Type B pancreatic cell (in vitro differentiated cells): ENCODE results near the gene RNF166. TPM values are rescaled to one million over a fixed set of nuclear protein-coding genes. Genes with fewer than 3 reads are reported as not detected.

Experiments used
- DNase-seq: peaks from one replicate; pipeline ENCODE4 v3.0.0; 2021; ENCODE audit warnings: mixed read lengths; ENCODE audit not compliant: unreplicated experiment; ENCODE audit errors: extremely low spot score
- H3K27ac Mint-ChIP-seq: 2 replicates; pipeline ENCODE4 v1.8.0; 2021; ENCODE audit warnings: mild to moderate bottlenecking, mixed read lengths
- H3K27me3 Mint-ChIP-seq: 2 replicates; pipeline ENCODE4 v1.8.0; 2021; ENCODE audit warnings: mixed read lengths
- H3K36me3 Mint-ChIP-seq: 2 replicates; pipeline ENCODE4 v1.8.0; 2021; ENCODE audit warnings: mixed read lengths
- H3K4me1 Mint-ChIP-seq: one replicate; pipeline ENCODE4 v1.8.0; 2021; ENCODE audit warnings: mixed read lengths; ENCODE audit not compliant: unreplicated experiment
- H3K4me3 Mint-ChIP-seq: 2 replicates; pipeline ENCODE4 v1.8.0; 2021; ENCODE audit warnings: mild to moderate bottlenecking, mixed read lengths
- H3K9me3 Mint-ChIP-seq: 2 replicates; pipeline ENCODE4 v1.8.0; 2021; ENCODE audit warnings: mixed read lengths
- total RNA-seq: library from RNA; stranded (reverse); gene quantifications from 2 replicates; pipeline ENCODE4 v1.2.1, GENCODE V29; 2021; ENCODE audit warnings: low replicate concordance
- TF ChIP-seq, protein P1 (sequence below): fragments of 200-600 bp; sonication (generic); conservative IDR thresholded peaks from 2 replicates; pipeline ENCODE4 v1.5.0; 2021; ENCODE audit warnings: antibody characterized with exemption, mild to moderate bottlenecking

Gene RNF166
- total RNA-seq, 1 donor from 2014 or later, result 20.1 TPM

DNA sequence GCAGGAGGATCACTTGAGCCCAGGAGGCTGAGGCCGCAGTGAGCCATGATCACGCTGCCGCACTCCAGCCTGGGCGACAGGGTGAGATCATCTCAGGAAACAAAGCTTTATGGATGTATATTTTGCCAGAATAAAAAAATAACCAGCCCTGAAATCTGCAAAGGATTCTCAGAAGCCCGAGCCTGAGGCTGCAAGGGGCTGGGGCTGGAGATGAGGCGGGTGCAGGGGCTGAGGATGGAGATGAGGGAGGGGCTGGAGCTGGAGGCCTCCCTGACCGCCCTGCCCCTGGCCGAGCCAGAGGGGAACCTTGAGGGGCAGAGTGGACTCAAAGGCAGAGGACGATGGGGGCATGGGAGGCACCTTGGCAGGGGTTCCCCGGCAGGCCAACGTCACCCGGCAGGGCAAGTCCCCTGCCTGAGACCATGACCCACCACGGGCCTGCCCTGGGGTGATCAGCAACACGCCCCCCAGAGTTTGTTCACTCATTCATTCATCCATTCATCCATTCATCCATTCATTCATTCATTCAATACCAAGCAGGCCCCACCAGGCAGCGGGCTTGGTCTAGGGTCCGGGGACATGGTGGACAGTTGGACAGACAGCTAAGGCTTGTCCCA is 46.3 kb upstream of the RNF166 start:
- no peak overlapping the region for H3K27ac Mint-ChIP-seq
- TF ChIP-seq, protein P1, sequence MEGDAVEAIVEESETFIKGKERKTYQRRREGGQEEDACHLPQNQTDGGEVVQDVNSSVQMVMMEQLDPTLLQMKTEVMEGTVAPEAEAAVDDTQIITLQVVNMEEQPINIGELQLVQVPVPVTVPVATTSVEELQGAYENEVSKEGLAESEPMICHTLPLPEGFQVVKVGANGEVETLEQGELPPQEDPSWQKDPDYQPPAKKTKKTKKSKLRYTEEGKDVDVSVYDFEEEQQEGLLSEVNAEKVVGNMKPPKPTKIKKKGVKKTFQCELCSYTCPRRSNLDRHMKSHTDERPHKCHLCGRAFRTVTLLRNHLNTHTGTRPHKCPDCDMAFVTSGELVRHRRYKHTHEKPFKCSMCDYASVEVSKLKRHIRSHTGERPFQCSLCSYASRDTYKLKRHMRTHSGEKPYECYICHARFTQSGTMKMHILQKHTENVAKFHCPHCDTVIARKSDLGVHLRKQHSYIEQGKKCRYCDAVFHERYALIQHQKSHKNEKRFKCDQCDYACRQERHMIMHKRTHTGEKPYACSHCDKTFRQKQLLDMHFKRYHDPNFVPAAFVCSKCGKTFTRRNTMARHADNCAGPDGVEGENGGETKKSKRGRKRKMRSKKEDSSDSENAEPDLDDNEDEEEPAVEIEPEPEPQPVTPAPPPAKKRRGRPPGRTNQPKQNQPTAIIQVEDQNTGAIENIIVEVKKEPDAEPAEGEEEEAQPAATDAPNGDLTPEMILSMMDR, result no peak
- H3K27me3 Mint-ChIP-seq, result no peaks in the 10 kb centered on the region
- H3K36me3 Mint-ChIP-seq, result no peaks in the 10 kb centered on the region
- no peaks in the 10 kb centered on the region for H3K9me3 Mint-ChIP-seq
- H3K4me3 Mint-ChIP-seq, result no peak overlapping the region
- DNase-seq, result no peak
- H3K4me1 Mint-ChIP-seq, result peaks cover 4% of the 10 kb centered on the region

- H3K27me3 Mint-ChIP-seq, result no peaks in the 10 kb centered on the region
- TF ChIP-seq, protein P1, result no peak
- no peak overlapping the region for H3K27ac Mint-ChIP-seq
- H3K4me3 Mint-ChIP-seq, result no peak overlapping the region
- no peak for DNase-seq
- no peaks in the 10 kb centered on the region for H3K9me3 Mint-ChIP-seq
- peaks cover 4% of the 10 kb centered on the region for H3K4me1 Mint-ChIP-seq
- no peaks in the 10 kb centered on the region for H3K36me3 Mint-ChIP-seq
These were observed 44.6 kb upstream of the RNF166 start for GRCh38 chr16:88750854-88751253.

- no peaks in the 10 kb centered on the region for H3K4me1 Mint-ChIP-seq
- TF ChIP-seq, protein P1, result no peak
These were observed 43.1 kb upstream of the RNF166 start for GRCh38 chr16:88749358-88749757.

DNA sequence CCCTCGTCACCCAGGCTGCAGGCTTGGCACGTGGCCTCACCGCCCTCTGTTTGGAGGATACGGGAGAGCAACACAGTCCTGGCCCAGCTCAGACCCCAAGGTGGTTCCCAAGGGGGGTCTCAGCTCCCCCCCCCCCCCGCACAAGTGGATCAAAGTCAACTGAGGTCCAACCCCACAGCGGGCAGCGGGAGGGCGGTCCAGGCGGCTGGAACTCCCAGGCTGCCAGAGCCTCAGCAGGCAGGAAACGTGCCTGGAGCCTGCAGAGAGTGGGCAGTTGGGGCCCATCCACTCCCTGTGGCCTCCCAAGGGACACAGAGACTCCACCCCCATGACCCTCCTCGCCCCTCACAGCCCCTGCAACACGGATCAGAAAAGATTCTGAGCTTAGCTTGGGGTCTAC is 42.2 kb upstream of the RNF166 start:
- no peaks in the 10 kb centered on the region for H3K36me3 Mint-ChIP-seq
- no peak overlapping the region for H3K27ac Mint-ChIP-seq
- H3K4me3 Mint-ChIP-seq, result no peak overlapping the region
- no peak for DNase-seq
- no peaks in the 10 kb centered on the region for H3K4me1 Mint-ChIP-seq
- no peaks in the 10 kb centered on the region for H3K27me3 Mint-ChIP-seq
- TF ChIP-seq, protein P1, result no peak
- H3K9me3 Mint-ChIP-seq, result no peaks in the 10 kb centered on the region

More at GRCh38 chr16:88749358-88749757, 43.1 kb upstream of the RNF166 start:
- Mint-ChIP-seq H3K9me3 (no peaks in the 10 kb centered on the region), H3K36me3 (no peaks in the 10 kb centered on the region), H3K27me3 (no peaks in the 10 kb centered on the region), H3K4me3 (no peak overlapping the region), H3K27ac (no peak overlapping the region)
- no peak for DNase-seq

GRCh38 chr16:88747588-88748301 is 41.5 kb upstream of the RNF166 start:
- no peaks in the 10 kb centered on the region for H3K27me3 Mint-ChIP-seq
- TF ChIP-seq, protein P1, result peak; percentile 37
- H3K27ac Mint-ChIP-seq, result no peak overlapping the region
- H3K4me1 Mint-ChIP-seq, result no peaks in the 10 kb centered on the region
- no peaks in the 10 kb centered on the region for H3K9me3 Mint-ChIP-seq
- no peak overlapping the region for H3K4me3 Mint-ChIP-seq
- no peak for DNase-seq
- no peaks in the 10 kb centered on the region for H3K36me3 Mint-ChIP-seq
